ENCODE measurements around the gene GPR12. TPM values are rescaled to one million over a fixed set of nuclear protein-coding genes. Genes with fewer than 3 reads are reported as not detected.

The GPR12 gene, protein sequence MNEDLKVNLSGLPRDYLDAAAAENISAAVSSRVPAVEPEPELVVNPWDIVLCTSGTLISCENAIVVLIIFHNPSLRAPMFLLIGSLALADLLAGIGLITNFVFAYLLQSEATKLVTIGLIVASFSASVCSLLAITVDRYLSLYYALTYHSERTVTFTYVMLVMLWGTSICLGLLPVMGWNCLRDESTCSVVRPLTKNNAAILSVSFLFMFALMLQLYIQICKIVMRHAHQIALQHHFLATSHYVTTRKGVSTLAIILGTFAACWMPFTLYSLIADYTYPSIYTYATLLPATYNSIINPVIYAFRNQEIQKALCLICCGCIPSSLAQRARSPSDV
- not detected for total RNA-seq

GRCh38 chr13:26759907-26760831, at the start of gene GPR12:
TSS of gene GPR12 (minus strand) at chr13:26760786. CDS start at chr13:26759827, 959 bp downstream.
- Mint-ChIP-seq H3K4me3 (peak within 1 kb of the TSS; percentile 70), H3K27ac (no peak within 1 kb of the TSS), H3K36me3 (no peaks in the 10 kb centered on the region), H3K27me3 (peaks cover 55% of the 10 kb centered on the region), H3K4me1 (peaks cover 3% of the 10 kb centered on the region), H3K9me3 (no peaks in the 10 kb centered on the region)
- DNase-seq: peak; percentile 5

DNA sequence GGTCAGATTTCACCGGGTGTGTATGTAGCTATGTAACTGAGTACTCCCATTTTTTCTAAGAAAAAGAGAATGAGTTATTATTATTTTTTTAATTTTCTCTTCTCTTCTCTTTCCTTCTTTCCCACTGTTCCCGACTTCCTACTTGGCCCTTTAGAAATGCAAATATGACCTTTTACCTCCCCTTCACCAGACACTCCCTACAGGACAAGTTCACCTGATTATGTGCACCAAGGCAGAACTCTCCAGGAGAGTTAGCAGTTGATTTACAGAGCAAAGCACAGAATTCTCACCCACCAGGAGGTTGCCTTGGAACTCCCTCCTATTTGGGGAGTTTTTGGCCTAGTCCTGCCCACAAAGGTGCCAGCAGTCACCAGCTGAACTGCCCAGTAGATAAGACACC, 49.5 kb upstream of the GPR12 start:
- H3K27me3 Mint-ChIP-seq: peaks cover 34% of the 10 kb centered on the region
- H3K36me3 Mint-ChIP-seq: no peaks in the 10 kb centered on the region
- H3K4me3 Mint-ChIP-seq: no peak overlapping the region
- H3K9me3 Mint-ChIP-seq: peaks cover 4% of the 10 kb centered on the region
- H3K27ac Mint-ChIP-seq: no peak overlapping the region
- no peak for DNase-seq
- H3K4me1 Mint-ChIP-seq: no peaks in the 10 kb centered on the region

GRCh38 chr13:26806891-26807290, 46.3 kb upstream of the GPR12 start:
- no peaks in the 10 kb centered on the region for H3K36me3 Mint-ChIP-seq
- H3K9me3 Mint-ChIP-seq: peaks cover 10% of the 10 kb centered on the region
- H3K4me3 Mint-ChIP-seq: no peak overlapping the region
- DNase-seq: no peak
- no peaks in the 10 kb centered on the region for H3K4me1 Mint-ChIP-seq
- peaks cover 35% of the 10 kb centered on the region for H3K27me3 Mint-ChIP-seq
- no peak overlapping the region for H3K27ac Mint-ChIP-seq

DNA sequence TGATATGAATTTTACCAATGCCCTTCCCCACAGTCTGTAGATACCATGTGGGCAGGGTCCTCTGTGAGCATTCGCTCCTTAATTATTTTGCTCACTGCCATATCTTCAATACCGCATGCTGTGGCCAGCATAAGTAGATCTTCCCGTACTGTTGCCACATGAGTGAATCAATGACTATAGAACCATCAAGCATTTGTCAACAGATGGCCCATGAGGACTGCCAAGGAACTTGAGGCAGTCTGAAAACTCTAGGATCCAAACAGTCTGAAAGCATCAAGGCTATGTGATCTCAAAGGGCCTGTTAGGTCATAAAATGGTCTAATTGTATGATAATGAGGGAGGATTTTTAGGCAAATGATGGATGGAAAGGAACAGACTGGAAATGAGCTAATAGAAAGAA, 27.4 kb upstream of the GPR12 start:
- H3K27me3 Mint-ChIP-seq: peaks cover 3% of the 10 kb centered on the region
- H3K4me3 Mint-ChIP-seq: no peak overlapping the region
- no peak overlapping the region for H3K27ac Mint-ChIP-seq
- H3K36me3 Mint-ChIP-seq: no peaks in the 10 kb centered on the region
- H3K9me3 Mint-ChIP-seq: no peaks in the 10 kb centered on the region
- no peak for DNase-seq
- H3K4me1 Mint-ChIP-seq: peaks cover 20% of the 10 kb centered on the region

GRCh38 chr13:26786651-26787295, 26.2 kb upstream of the GPR12 start:
- no peak overlapping the region for H3K27ac Mint-ChIP-seq
- peaks cover 3% of the 10 kb centered on the region for H3K27me3 Mint-ChIP-seq
- no peaks in the 10 kb centered on the region for H3K36me3 Mint-ChIP-seq
- peaks cover 20% of the 10 kb centered on the region for H3K4me1 Mint-ChIP-seq
- no peak overlapping the region for H3K4me3 Mint-ChIP-seq
- no peak for DNase-seq
- H3K9me3 Mint-ChIP-seq: peaks cover 5% of the 10 kb centered on the region

DNA sequence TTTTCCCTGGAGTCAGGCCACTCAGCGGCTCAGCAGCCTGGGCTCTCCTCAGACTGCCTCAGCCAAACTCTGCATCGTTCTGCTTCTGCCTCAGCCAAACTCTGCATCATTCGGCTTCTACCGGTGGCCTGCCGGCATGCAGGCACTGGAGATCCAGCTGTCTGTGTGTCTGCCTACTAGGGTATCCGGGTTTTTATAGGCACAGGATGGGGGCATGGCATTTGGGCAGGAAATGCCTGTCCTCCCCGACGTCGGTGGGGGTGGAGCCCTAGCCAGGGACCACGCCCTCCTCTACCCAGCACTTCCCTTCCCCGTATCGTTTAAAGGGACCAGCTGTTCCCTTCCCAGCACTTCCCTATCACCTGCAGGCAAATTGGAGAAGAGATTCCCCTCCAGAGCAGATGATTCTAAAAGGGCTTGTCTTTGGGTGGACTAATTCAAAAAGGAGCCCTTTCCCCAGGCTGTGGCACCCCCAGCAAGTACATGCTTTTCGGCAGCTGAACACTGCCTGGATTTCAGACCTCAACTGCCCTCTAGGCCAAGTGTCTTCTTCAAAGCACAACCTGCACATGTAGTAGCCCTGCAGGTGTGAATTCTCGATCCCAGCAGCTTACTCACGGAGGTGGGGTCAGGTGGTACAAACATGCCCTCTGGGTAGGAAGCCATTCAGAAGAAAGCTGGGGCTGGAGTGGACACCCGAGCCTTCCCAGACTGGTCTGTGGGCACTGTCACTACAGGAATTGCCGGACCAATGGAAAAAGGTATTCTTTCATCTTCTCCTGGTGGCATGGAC, 25.4 kb upstream of the GPR12 start:
- Mint-ChIP-seq H3K27ac (no peak overlapping the region), H3K4me1 (peaks cover 20% of the 10 kb centered on the region), H3K4me3 (peak overlapping the region; percentile 81), H3K36me3 (no peaks in the 10 kb centered on the region), H3K9me3 (peaks cover 5% of the 10 kb centered on the region), H3K27me3 (peaks cover 3% of the 10 kb centered on the region)
- peak; percentile 60 for DNase-seq

- Mint-ChIP-seq H3K36me3 (no peaks in the 10 kb centered on the region), H3K27ac (no peak overlapping the region), H3K4me1 (peaks cover 20% of the 10 kb centered on the region), H3K9me3 (peaks cover 5% of the 10 kb centered on the region), H3K27me3 (peaks cover 3% of the 10 kb centered on the region), H3K4me3 (peak overlapping the region; percentile 81)
- peak; percentile 14 for DNase-seq
Observed at GRCh38 chr13:26784704-26785639, 24.4 kb upstream of the GPR12 start.

- H3K9me3 Mint-ChIP-seq: peaks cover 5% of the 10 kb centered on the region
- peaks cover 4% of the 10 kb centered on the region for H3K27me3 Mint-ChIP-seq
- H3K27ac Mint-ChIP-seq: no peak overlapping the region
- no peak overlapping the region for H3K4me3 Mint-ChIP-seq
- H3K4me1 Mint-ChIP-seq: peaks cover 10% of the 10 kb centered on the region
- no peak for DNase-seq
- H3K36me3 Mint-ChIP-seq: no peaks in the 10 kb centered on the region
Observed at GRCh38 chr13:26780411-26780810, 19.8 kb upstream of the GPR12 start.

DNA sequence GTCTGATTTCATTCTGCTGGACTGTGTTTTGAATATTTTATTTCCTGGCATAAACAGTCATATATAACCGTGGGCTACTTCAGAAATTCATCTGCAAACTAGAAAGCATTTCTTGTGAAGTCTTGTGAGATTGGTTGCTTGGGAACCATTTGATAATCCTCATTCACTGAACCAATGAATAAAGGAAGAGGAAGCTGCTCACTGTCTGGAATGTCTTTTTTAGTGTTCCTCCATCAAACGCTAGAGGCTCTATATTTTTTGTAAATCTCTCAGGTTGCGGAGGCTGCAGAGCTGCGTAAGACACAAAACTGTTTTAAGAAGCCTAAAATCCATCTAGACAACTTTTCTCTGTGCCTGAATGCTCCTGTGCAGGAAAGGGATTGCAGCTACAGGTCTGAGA, 18.7 kb upstream of the GPR12 start:
- Mint-ChIP-seq H3K27ac (no peak overlapping the region), H3K27me3 (peaks cover 4% of the 10 kb centered on the region), H3K4me3 (no peak overlapping the region), H3K4me1 (no peaks in the 10 kb centered on the region), H3K9me3 (peaks cover 5% of the 10 kb centered on the region), H3K36me3 (no peaks in the 10 kb centered on the region)
- DNase-seq: no peak

GRCh38 chr13:26772531-26772930, 11.9 kb upstream of the GPR12 start:
- H3K27ac Mint-ChIP-seq: no peak overlapping the region
- H3K27me3 Mint-ChIP-seq: peaks cover 3% of the 10 kb centered on the region
- H3K36me3 Mint-ChIP-seq: no peaks in the 10 kb centered on the region
- H3K4me1 Mint-ChIP-seq: no peaks in the 10 kb centered on the region
- no peaks in the 10 kb centered on the region for H3K9me3 Mint-ChIP-seq
- no peak for DNase-seq
- no peak overlapping the region for H3K4me3 Mint-ChIP-seq

GRCh38 chr13:26771796-26772195, 11.2 kb upstream of the GPR12 start:
- no peak for DNase-seq
- Mint-ChIP-seq H3K27ac (no peak overlapping the region), H3K4me1 (no peaks in the 10 kb centered on the region), H3K36me3 (no peaks in the 10 kb centered on the region), H3K4me3 (no peak overlapping the region), H3K9me3 (no peaks in the 10 kb centered on the region), H3K27me3 (peaks cover 3% of the 10 kb centered on the region)

GRCh38 chr13:26762745-26763345, 2.3 kb upstream of the GPR12 start:
- no peak for DNase-seq
- no peaks in the 10 kb centered on the region for H3K36me3 Mint-ChIP-seq
- H3K4me3 Mint-ChIP-seq: no peak overlapping the region
- H3K27ac Mint-ChIP-seq: no peak overlapping the region
- H3K4me1 Mint-ChIP-seq: peaks cover 3% of the 10 kb centered on the region
- peaks cover 55% of the 10 kb centered on the region for H3K27me3 Mint-ChIP-seq
- no peaks in the 10 kb centered on the region for H3K9me3 Mint-ChIP-seq

DNA sequence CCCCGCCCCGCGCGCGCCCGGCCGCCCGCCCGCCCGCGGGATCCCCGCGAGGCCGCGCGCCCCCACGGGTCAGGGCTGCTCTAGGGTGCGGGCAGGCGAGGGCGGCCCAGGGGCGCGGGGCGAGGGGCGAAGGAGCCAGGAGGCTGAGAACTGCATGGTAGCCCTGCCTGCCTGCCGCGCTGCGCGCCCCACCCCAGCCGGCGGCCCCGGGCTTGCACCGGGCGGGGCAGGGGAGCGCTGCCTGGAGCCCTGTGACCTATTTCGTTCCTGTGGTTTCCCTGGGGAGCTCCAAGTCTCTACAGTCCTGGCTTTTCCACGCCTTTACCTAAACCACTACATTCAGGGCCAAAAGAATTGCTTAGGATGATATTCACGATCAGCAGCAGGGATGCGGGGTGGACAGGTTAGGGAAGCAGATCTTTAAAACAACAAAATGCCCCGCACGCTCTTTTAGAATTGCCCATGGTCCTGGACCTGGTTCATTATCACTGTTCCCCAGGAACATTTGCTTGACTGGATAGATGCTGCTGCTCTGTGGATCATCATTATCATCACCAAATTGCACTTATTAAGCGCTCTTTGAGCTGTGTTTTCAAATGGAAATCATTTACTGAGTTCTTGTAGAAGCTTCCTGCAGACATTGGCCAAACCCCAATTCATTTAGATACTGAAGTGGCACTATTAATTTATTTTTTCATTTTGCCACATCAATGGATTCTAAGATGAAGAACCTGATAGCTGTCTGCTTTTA, 421 bp upstream of the GPR12 start:
- Mint-ChIP-seq H3K4me3 (peak overlapping the region; percentile 49), H3K9me3 (no peaks in the 10 kb centered on the region), H3K27me3 (peaks cover 56% of the 10 kb centered on the region), H3K4me1 (peaks cover 3% of the 10 kb centered on the region), H3K27ac (no peak overlapping the region), H3K36me3 (no peaks in the 10 kb centered on the region)
- DNase-seq: no peak
